Activated CD8-positive, alpha-beta memory T cell treated with anti-CD3 and anti-CD28 coated beads, Interleukin-2, amount 50 U/mL, for 4 hours (primary cell): Measurements from ENCODE around the gene MEIS1.
"Not testable (repeated sequence)": the region's sequence is repeated elsewhere in the genome, so short reads cannot be mapped to it uniquely, and the experiment has no call there.

Experiments
- DNase-seq: peaks from one replicate; pipeline ENCODE4 v3.0.0-alpha.2; 2020

MEIS1 gene

DNA sequence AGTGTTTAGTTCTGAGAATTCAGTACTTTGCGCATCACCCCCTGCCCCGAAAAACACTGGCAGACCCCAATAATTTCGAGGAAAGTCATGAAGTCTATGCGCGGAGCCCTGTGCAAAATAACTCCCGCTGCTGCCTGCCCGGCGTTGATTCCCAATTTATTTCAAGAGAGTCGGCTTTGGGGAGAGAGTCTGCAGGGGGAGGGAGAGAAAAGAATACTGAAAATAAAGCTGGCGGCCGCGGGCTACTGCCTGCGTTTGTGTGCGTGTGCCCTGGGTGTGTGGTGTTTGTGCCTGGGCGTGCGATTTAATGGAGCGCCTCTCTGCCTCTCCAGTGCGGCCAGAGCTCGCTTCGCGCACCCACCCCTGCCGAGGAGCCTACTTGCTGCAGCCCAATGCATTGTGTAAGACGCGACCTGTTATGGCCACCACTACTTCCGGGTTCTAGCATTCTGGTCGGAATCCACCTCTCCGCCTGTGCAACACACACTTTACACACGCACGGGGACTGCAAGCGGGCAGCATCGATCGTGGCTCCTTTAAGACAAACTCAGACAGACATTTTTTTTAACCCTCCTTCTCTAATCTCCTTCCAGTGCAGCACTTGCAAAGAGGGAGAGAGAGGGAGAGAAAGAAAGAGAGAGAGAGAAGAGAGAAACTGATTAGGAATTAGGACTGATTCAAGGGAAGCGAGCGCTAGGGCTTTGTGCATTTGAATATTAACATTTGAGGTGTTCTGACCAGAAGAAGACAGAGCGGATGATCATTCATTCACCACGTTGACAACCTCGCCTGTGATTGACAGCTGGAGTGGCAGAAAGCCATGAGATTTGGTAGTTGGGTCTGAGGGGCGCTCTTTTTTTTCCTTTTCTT, at the start of gene MEIS1:
Gene MEIS1, plus strand, starts transcription at position 447 of the 870 bp plus-strand sequence. CDS start 732 bp downstream, outside the sequence.
- no peak for DNase-seq

DNA sequence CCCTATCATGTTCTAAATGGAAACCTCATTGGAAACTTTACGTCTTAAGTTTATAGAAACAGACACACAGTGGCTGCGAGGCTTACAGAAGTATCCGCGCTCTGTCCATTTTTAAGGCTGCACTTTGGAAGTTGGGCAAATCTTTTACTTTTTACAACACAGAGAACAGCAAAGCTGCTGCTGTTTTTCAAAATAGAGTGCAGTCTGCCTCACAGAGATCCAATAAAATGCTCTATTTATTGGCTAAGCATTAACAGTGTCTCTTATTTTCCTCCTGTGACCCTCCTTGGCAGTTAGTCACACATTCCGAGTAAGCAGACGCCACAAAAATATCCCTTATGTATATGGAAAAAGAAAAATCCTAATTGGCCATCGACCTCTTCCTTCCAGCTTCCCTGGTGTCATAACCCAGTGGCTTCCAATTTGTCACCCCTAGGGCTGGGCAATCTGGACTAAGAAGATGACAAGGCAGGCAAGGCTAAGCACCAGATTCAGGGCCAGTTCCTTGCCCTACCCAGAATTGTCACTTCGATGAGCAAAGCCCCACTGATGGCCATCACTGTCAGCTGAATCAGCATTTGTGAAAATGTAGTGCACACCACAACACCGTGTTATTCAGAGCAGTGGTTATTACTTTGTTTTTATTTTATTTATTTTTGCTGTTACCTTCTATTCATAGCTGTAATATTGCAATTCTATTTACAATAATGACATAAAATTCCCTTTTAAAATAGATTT, 47.7 kb upstream of the MEIS1 start:
- no peak for DNase-seq

GRCh38 chr2:66389651-66390131, 45.2 kb upstream of the MEIS1 start:
- DNase-seq: no peak

DNA sequence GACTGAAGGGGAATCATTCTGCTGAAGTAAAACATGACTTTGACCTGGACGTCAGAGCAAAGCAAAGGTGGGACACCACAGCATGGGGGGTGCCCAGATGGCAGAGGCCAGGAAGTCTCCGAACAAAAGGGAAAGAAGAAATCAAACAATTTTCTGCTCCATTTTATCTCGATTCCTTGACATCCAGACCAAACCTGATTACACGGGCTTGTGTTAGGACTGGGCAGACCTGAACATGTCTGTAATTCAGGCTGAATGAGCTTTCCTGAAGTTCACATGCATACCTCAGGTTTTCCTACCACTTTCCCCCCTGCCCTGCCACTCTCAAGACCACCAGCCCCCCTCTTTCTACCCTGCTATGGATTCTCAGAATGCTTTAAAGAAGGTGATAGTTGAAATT, 44.8 kb upstream of the MEIS1 start:
- no peak for DNase-seq

- DNase-seq: no peak
Observed at GRCh38 chr2:66390811-66391210, 44.1 kb upstream of the MEIS1 start.

DNA sequence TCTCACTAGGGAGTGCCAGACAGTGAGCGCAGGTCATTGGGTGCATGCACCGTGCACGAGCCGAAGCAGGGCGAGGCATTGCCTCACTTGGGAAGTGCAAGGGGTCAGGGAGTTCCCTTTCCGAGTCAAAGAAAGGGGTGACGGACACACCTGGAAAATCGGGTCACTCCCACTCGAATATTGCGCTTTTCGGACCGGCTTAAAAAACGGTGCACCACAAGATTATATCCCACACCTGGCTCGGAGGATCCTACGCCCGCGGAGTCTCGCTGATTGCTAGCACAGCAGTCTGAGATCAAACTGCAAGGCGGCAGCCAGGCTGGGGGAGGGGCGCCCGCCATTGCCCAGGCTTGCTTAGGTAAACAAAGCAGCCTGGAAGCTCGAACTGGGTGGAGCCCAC, 43.7 kb upstream of the MEIS1 start:
- not testable (repeated sequence) for DNase-seq

GRCh38 chr2:66405473-66405872, 29.5 kb upstream of the MEIS1 start:
- DNase-seq: no peak

DNA sequence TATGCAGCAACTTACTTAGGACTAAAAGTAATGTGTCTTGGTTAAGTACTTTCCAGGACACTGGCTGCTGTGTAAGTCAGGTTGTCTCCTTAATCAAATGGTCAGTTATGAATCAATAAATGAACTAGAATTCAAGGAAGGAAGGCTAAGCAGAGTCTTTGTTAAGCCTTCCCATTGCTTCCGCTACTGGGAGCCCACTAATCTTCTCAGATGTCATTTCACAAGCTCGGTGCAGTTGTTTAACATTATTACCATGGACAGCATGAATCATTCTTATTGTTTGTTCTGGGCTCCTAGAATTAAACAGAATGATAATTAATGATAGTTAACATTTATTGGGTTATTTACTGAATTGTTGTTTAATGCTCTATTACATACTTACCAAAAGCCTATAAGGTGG, 26.0 kb upstream of the MEIS1 start:
- no peak for DNase-seq

- DNase-seq: no peak
Observed at GRCh38 chr2:66412874-66413273, 22.1 kb upstream of the MEIS1 start.

- no peak for DNase-seq
Observed at GRCh38 chr2:66414896-66415295, 20.0 kb upstream of the MEIS1 start.

- no peak for DNase-seq
Observed at GRCh38 chr2:66418381-66418780, 16.5 kb upstream of the MEIS1 start.

DNA sequence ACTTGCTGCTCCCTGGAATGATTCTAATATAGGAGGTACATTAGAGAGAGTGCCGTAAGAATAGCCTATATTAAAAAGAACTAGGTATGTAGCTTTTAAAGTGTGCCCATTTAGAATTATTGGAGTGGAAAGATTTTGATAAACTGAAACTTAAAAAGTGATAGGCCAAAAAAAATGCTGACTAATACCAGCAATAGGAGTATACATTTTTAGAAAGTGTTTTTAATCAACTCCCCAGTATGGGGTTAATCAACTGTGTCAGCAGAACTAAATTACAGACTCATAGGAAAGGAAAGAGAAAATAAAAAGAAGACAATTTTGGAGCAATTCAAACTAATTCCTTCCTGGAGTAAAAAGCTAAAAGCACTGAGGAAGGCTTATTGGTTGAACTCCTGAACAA, 13.3 kb upstream of the MEIS1 start:
- DNase-seq: no peak

DNA sequence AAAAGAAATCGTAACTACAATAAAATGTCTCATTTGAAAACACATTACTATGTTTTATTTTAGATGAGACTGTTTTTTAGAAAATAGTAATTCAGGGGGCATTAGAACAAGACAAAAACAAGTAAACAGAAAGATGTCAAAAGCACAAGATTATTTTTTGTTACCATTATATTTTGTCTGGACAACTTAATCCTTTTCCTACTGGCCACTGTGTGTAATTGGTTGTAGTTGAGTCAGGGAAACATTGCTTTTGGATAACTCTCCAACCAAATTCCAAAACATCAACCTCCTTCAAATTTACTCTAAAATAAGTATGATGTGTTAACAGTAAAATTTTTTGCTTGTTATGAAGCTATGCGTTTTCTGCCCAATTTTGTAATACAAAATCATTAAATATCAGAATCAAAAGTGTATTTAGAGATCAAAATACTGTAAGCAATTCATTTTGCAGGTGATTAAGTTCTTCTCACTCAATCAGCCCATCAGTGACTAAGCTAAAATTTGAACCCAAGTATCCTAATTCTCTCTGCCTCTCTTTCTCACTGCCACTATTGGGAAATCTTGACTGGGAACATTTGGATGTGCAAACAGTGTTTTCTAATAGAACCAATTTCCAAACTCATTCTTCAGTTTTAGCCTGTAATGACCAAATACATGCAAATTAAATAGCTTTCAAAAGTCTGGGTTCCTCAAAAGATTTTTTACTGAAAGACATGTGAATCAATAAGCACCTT, 11.4 kb upstream of the MEIS1 start:
- DNase-seq: no peak

DNA sequence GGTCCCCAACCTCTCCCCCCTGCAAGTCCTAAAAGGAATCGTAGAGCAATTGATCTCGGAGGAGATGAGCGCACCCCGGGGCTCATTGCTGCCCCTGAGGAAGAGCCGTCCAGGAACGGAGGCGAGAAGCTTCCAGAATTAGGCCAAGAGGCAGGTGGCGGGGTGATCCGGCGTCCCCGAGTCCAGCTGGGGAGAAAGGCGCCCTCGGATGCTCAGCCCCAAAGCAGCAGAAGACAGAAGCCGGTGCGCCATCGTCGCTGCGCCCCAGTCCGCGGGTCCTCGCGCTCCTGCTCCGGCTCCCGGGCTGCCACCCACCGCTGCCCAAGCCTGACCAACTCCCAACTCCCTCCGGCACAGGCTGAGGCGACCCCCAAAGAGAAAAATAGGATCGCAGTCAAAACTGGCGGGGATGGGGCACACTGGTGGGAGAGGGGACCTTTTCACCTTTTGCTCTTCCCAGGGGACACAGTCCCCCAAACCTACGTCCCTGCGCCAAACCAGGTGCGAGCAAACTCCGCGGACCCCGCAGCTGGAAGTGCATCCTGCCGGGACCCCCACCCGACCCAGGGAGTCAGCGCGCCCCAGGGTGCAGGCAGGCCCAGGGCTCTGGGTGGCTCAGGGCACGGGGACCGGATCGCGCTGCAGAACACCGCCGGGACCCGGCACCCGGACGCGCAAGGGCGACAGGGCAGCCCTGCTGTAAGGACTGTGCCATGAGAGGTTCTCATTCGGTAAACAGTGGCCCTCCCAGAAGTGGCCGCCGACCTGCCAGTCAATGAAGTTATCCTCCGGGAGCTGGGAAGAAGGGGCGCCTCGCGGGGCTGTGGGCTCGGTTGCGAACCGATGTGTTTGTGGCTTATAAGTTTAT, 8.4 kb upstream of the MEIS1 start:
- no peak for DNase-seq

DNA sequence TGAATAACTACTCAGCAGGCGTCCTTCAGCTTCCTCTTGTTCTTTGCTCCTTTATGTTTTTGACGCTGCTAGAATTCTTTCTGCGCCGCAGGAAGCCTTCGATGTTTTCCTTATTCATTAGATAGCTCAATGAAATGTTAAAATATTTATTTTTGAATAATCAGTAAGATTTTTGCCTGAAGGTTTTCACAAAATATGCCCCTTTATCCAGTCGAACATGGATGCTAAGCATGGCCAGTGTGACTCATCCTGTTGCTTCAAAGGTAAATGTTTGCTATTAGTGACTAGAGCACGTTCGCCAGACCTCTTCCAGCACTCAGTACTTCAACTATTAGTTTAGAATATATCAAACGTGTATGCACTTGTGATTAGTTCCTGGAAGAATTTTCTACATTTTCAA, 7.6 kb upstream of the MEIS1 start:
- no peak for DNase-seq

DNA sequence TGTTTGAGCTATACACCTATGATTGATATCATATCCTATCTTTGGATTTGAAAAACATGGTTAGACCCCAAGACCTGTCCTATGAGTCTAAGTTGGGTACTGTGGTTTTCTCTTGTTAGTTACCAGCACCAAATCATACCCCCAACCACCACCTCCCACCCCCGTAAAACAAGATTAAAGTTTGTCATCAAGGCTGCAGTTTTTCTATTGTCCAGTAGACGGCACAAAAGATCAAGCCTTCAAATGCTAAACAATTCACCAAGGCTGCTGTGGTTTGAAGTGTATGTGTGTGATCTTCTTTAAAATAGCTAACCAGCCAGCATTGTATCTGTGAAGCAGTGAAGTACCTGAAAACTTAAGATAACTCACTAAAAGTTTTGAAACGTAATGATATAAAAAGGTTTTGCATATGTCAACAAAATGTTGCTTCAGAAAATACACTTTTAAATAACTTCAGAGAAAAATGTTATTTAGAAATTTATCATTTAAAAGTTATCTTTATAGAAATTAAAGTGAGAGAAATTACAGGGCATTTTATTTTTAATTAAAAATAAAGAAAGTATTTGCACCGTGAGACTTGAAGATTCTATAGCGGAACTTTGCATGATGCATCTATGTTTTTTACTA, 5.8 kb upstream of the MEIS1 start:
- DNase-seq: no peak

DNA sequence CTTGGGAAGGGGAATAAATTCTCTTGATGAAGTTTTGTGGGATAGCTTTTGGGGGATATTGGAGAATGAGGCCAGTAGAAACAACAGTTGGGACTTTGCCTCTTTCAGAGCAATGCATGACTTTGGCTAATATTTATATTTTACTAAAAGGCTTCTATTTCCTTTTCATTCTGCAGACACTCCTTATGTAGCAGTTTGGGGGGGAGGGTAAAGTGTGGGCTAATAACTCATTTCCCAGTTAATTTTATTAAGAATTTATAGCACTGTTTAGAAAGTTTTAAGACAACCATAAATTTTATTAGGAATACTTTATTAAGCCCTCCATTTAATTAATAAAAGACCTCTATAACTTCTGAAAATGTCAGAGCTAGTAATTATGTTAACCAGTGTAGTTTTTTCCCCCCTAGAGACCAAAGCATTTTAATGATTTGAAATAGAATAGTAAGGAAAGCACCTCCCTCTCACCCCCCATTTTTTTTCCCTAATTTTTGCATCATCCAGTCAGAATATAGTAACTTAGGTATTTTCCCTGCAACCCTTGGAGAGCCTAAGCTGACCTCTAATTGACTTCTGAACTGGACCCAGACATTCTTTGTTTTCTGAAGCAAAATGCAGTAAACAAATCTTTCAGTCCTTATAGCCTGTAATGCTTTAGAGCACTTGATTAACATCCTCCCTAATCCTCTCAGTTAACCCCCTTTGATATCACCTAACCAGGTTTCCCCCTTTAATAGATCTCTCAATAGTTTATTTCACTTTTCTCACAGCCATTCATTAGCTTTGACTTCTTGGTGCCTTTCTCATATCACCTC, 5.0 kb upstream of the MEIS1 start:
- DNase-seq: no peak

DNA sequence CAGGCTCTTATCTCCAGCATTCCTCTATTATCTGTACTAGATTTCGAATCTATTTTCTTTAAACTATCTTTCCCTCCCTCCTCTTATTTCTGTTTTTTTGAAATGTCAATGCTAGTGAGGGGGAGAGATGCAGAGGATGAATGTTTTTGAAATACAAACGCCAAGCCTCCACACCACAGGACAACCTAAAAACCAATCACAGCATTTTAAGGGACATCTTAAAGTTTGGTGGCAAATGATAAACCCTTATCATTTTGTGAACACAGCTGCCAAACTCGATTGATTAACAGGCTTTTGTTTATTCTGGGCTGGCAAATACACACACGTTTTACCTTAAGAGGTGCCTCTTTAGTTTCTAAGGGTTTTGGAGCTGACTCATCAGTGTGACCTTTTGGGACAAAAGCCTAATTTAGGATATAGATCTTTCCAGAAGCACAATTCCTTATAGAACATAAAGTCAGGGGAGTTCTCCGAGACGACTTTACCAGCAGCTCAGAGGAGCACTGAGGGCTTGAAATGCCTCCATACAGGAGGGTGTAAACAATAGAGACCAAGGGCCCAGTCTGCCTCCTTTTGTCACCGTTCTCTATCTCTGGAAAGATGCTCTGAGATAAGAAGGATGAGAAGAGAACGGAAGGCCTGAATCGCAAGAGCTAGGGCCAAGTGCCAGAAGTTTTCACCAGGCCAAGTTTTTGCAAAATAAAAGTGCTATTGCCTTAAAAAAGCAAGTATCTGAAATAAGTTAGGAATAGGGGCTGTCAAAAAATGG, 4.2 kb upstream of the MEIS1 start:
- no peak for DNase-seq

DNA sequence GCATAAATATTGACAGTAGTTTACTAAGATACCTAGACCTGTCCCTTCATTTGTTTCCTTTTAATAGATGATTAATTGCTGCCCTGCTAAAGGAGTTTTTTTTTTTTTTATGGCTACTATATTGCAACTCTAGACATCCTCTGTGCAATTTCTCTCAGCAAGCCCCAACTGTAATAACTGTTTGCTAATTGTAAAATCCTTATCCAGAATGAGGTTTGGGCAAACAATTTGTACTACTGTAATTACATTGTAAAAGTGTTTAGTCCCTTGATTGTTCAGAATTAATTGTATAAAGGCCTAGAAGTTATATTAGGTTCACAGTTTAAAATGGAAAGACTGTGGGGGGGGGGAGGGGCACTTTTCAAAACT, 3.7 kb upstream of the MEIS1 start:
- DNase-seq: no peak
